CD4-positive, alpha-beta memory T cell (primary cell): ENCODE data around the gene ITGA6. TPM values are rescaled to one million over a fixed set of nuclear protein-coding genes. Genes with fewer than 3 reads are reported as not detected.
"Not testable (repeated sequence)": the region's sequence is repeated elsewhere in the genome, so short reads cannot be mapped to it uniquely, and the experiment has no call there.

Experiments used
- CTCF ChIA-PET: fragments of 350-600 bp; sonication (Branson Sonifier 250); formaldehyde crosslinking; loops from one replicate; lab custom pipeline; 2021; ENCODE audit warnings: inconsistent platforms; ENCODE audit not compliant: partially characterized antibody; lab: Charles Lee
- POLR2A ChIA-PET: fragments of 350-600 bp; sonication (Branson Sonifier 250); formaldehyde crosslinking; loops from one replicate; lab custom pipeline; 2021; ENCODE audit not compliant: partially characterized antibody; lab: Charles Lee
- DNase-seq, 5 donors: peaks; one replicate each; pipeline versions ENCODE4 v3.0.0 to v3.0.0-alpha.2; 2020 to 2022; ENCODE audit warnings: mixed read lengths in 1 of 5
- H3K27ac ChIP-seq: one replicate; pipeline ENCODE4 v1.7.0; 2013; ENCODE audit warnings: low read depth, low read length
- H3K27me3 ChIP-seq: 2 replicates; pipeline ENCODE4 v1.7.0; 2013; ENCODE audit warnings: mild to moderate bottlenecking, low read length, moderate library complexity; ENCODE audit not compliant: insufficient read depth
- H3K36me3 ChIP-seq: 2 replicates; pipeline ENCODE4 v1.7.0; 2013; ENCODE audit warnings: mild to moderate bottlenecking, low read length, moderate library complexity; ENCODE audit not compliant: insufficient read depth
- H3K4me1 ChIP-seq: 2 replicates; pipeline ENCODE4 v1.7.0; 2013; ENCODE audit warnings: mild to moderate bottlenecking, low read length, moderate library complexity; ENCODE audit not compliant: insufficient read depth
- H3K4me3 ChIP-seq, 2 donors: one replicate each; pipeline ENCODE4 v1.7.0; 2013; ENCODE audit warnings: low read length in 2 of 2, mild to moderate bottlenecking in 1 of 2
- H3K9me3 ChIP-seq, 2 donors: one replicate each; pipeline ENCODE4 v1.7.0; 2013; ENCODE audit warnings: low read length in 2 of 2, control low read depth in 1 of 2; ENCODE audit not compliant: control insufficient read depth in 1 of 2
- H3K27ac Mint-ChIP-seq, 7 donors: one replicate each; pipeline ENCODE4 v1.8.0; 2020 to 2021; ENCODE audit warnings: mixed read lengths in 7 of 7, mild to moderate bottlenecking in 6 of 7, inconsistent platforms in 3 of 7, moderate library complexity in 3 of 7
- H3K27me3 Mint-ChIP-seq, 2 donors: one replicate each; pipeline ENCODE4 v1.8.0; 2020 to 2021; ENCODE audit warnings: mixed read lengths in 2 of 2
- H3K36me3 Mint-ChIP-seq, 2 donors: one replicate each; pipeline ENCODE4 v1.8.0; 2020 to 2021; ENCODE audit warnings: mixed read lengths in 2 of 2, inconsistent platforms in 1 of 2, mild to moderate bottlenecking in 1 of 2
- H3K4me1 Mint-ChIP-seq, 4 donors: one replicate each; pipeline ENCODE4 v1.8.0; 2020 to 2021; ENCODE audit warnings: mixed read lengths in 4 of 4, mild to moderate bottlenecking in 1 of 4
- H3K4me3 Mint-ChIP-seq, 8 donors: one replicate each; pipeline ENCODE4 v1.8.0; 2020 to 2021; ENCODE audit warnings: mixed read lengths in 8 of 8, mild to moderate bottlenecking in 7 of 8, moderate library complexity in 6 of 8, inconsistent platforms in 3 of 8
- H3K9me3 Mint-ChIP-seq, 8 donors: one replicate each; pipeline ENCODE4 v1.8.0; 2020 to 2021; ENCODE audit warnings: mixed read lengths in 8 of 8, mild to moderate bottlenecking in 5 of 8, inconsistent platforms in 3 of 8, moderate library complexity in 1 of 8
- intact Hi-C: fragments of 100-400 bp; cut with micrococcal nuclease; formaldehyde crosslinking; loops from one replicate; pipeline ENCODE4 v1.15.1; 2023
- polyA plus RNA-seq, 2 donors: library from polyadenylated mRNA; unstranded; fragments of 300-500 nt; fragmentation: Illumina TruSeq; gene quantifications; one replicate each; pipeline ENCODE4 v1.2.3, GENCODE V29; 2021
- total RNA-seq, 2 experiments: library from RNA; stranded (reverse); gene quantifications; one replicate each; pipeline ENCODE4 v1.2.3, GENCODE V29; 2021

The ITGA6 gene
- total and polyA plus RNA-seq, 4 experiments from 2014 or later = 58.3 to 73.6 (median 66.5) TPM

DNA sequence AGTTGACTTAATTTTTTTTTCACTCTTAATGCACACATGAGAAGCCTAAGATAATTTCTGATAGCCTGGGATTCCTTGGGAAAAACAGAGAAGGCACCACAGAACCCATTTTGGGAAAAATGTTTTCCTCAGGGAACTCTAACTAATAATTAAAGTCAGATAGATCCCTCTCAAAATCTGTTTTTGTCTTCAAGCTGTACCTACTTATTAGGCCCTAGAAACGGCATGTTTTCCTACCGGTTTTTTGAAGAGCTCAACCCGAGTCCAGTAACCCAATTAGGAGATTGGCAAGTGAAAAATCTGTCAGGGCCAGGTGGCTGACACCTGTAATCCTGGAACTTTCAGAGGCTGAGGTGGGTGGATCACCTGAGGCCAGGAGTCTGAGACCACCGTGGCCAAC, 112.4 kb downstream of the ITGA6 start:
- Histone ChIP-seq H3K9me3 (peaks cover 0 to 4% of the 10 kb centered on the region in 2 donors), H3K36me3 (no peaks in the 10 kb centered on the region), H3K4me1 (no peaks in the 10 kb centered on the region), H3K27me3 (no peaks in the 10 kb centered on the region), H3K27ac (no peak overlapping the region), H3K4me3 (no peak overlapping the region)
- Mint-ChIP-seq H3K4me3 (no peak overlapping the region), H3K9me3 (peaks cover 0 to 33% (median 13%) of the 10 kb centered on the region in 8 donors), H3K36me3 (peaks cover 21 to 40% of the 10 kb centered on the region in 2 donors), H3K27me3 (peaks cover 0 to 1% of the 10 kb centered on the region in 2 donors), H3K27ac (no peak overlapping the region), H3K4me1 (no peaks in the 10 kb centered on the region)
- DNase-seq = no peak
- ChIA-PET POLR2A (no interaction called here), CTCF (interaction anchor here (1.1 kb wide), 1 partner anchor 11 kb away, joined by 3 read pairs; no protein-coding TSS in a partner anchor)
- intact Hi-C loops = no loop called here

DNA sequence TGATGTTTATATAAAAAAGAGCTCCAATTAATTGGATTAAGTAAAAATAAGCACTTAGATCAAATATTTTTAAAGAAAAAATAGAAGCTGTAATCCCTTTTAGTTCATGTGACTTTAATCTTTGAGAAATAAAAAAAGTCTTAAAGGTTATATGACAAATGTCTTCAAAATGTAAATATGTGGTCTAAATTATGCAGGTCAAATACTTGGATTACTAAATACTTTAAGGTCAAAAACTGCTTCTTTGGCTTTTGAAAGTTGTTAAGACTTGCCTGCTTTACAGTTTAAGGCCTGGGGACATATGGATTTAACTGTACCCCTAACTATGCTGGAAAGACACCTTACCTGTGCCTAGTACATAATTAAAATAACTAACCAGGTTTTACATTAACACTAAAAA, 113.0 kb downstream of the ITGA6 start:
- CTCF ChIA-PET = no interaction called here
- H3K36me3 Mint-ChIP-seq = peaks cover 15 to 34% of the 10 kb centered on the region in 2 donors

DNA sequence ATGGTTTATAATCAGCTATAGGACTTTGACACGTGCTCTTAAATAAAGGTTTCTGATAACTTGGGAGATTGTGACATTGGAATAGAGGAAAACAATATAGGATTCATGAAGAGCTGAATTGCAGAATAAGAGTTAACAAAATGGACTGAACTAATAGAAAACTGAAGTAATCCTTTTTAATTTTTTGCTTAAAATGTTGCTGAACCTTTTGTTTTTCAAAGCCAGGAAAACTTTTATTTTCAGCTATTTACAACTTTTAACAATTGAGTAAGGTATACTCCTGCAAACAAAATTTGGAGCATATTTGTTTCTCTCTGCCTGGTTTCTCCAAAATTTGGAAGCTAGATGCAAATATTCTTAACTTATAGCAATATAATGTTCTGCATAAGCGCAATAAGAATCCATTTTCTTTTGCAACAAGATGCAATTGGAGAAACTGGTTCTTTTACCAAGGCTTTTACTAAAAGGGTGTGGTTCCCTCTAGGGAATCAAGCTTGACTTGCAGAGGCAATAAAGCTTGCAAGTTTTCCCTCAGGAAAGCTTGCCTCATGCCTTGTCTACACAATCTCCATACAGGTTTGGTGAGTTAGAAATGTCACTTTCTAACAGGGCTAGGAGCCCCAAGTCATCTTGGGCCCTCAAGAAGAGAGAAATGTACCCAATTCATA, 118.2 kb downstream of the ITGA6 start:
- Mint-ChIP-seq H3K9me3 (peaks cover 0 to 14% (median 3%) of the 10 kb centered on the region in 8 donors), H3K27me3 (peaks cover 0 to 1% of the 10 kb centered on the region in 2 donors), H3K27ac (no peak overlapping the region), H3K36me3 (peaks cover 2 to 22% of the 10 kb centered on the region in 2 donors), H3K4me1 (peaks cover 12 to 16% (median 14%) of the 10 kb centered on the region in 4 donors), H3K4me3 (no peak overlapping the region)
- no peak for DNase-seq
- CTCF ChIA-PET = interaction anchor here (1.0 kb wide), 1 partner anchor 9 kb away, joined by 3 read pairs; no protein-coding TSS in a partner anchor
- no peaks in the 10 kb centered on the region for H3K27me3 ChIP-seq
- POLR2A ChIA-PET = no interaction called here
- no peak overlapping the region for H3K27ac ChIP-seq
- peaks cover 16% of the 10 kb centered on the region for H3K4me1 ChIP-seq
- no peaks in the 10 kb centered on the region for H3K36me3 ChIP-seq
- intact Hi-C loops = no loop called here
- H3K4me3 ChIP-seq = no peak overlapping the region
- no peaks in the 10 kb centered on the region for H3K9me3 ChIP-seq

More for the DNA sequence above, 113.0 kb downstream of the ITGA6 start:
- Histone ChIP-seq H3K27me3 (no peaks in the 10 kb centered on the region), H3K4me1 (no peaks in the 10 kb centered on the region), H3K9me3 (peaks cover 0 to 4% of the 10 kb centered on the region in 2 donors), H3K27ac (no peak overlapping the region), H3K4me3 (no peak overlapping the region), H3K36me3 (no peaks in the 10 kb centered on the region)
- intact Hi-C loops = no loop called here
- DNase-seq = no peak
- H3K27me3 Mint-ChIP-seq = peaks cover 0 to 1% of the 10 kb centered on the region in 2 donors
- no peak overlapping the region for H3K4me3 Mint-ChIP-seq
- H3K27ac Mint-ChIP-seq = no peak overlapping the region
- POLR2A ChIA-PET = no interaction called here
- H3K4me1 Mint-ChIP-seq = no peaks in the 10 kb centered on the region
- peaks cover 0 to 27% (median 10%) of the 10 kb centered on the region in 8 donors for H3K9me3 Mint-ChIP-seq

DNA sequence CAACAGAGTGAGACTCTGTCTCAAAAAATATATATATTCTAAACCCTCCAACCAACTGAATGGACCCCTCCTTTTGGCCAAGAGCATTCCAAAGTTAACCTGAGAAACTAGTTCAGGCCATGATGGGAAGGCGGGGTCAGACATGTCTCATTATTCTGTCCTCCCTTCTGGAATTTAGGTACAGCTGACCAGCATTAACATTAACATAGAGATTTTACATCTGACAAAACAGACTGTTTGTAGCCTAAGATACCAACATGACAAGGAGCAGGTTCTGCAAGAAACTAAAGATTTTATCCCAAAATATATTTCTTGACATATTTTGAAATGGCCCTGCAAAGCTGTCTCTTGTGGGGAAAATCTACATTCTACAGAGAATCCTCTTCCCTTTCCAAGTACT, 121.7 kb downstream of the ITGA6 start:
- Mint-ChIP-seq H3K36me3 (peaks cover 0 to 8% of the 10 kb centered on the region in 2 donors), H3K4me1 (peaks cover 20 to 32% (median 27%) of the 10 kb centered on the region in 4 donors)
- POLR2A ChIA-PET = no interaction called here

GRCh38 chr2:172549802-172550201, 122.4 kb downstream of the ITGA6 start:
- H3K27ac Mint-ChIP-seq, H3K4me3 ChIP-seq, H3K9me3 Mint-ChIP-seq, H3K36me3 ChIP-seq, H3K9me3 ChIP-seq, H3K27ac ChIP-seq, CTCF ChIA-PET, H3K27me3 Mint-ChIP-seq, POLR2A ChIA-PET, H3K36me3 Mint-ChIP-seq, H3K27me3 ChIP-seq: not testable (repeated sequence)
- Mint-ChIP-seq H3K4me1 (peaks cover 21 to 36% (median 32%) of the 10 kb centered on the region in 4 donors), H3K4me3 (peak overlapping the region in 4 of 8 donors; percentile 40 to 69 (median 48))
- H3K4me1 ChIP-seq = peaks cover 22% of the 10 kb centered on the region
- DNase-seq = peak in 4 of 5 donors; percentile 42 to 59 (median 44)
- intact Hi-C loops = loop anchor here (10.0 kb wide), 2 partner anchors 375 to 1115 kb away; partner anchors contain the start of genes DCAF17 and METTL8

More for the DNA sequence above, 121.7 kb downstream of the ITGA6 start:
- intact Hi-C loops = no loop called here
- Histone ChIP-seq H3K4me1 (peaks cover 18% of the 10 kb centered on the region), H3K4me3 (no peak overlapping the region), H3K27ac (no peak overlapping the region), H3K9me3 (no peaks in the 10 kb centered on the region), H3K27me3 (no peaks in the 10 kb centered on the region), H3K36me3 (no peaks in the 10 kb centered on the region)
- H3K27me3 Mint-ChIP-seq = peaks cover 0 to 1% of the 10 kb centered on the region in 2 donors
- H3K27ac Mint-ChIP-seq = no peak overlapping the region
- CTCF ChIA-PET = no interaction called here
- no peak for DNase-seq
- H3K4me3 Mint-ChIP-seq = no peak overlapping the region
- H3K9me3 Mint-ChIP-seq = peaks cover 0 to 6% (median under 1%) of the 10 kb centered on the region in 8 donors

DNA sequence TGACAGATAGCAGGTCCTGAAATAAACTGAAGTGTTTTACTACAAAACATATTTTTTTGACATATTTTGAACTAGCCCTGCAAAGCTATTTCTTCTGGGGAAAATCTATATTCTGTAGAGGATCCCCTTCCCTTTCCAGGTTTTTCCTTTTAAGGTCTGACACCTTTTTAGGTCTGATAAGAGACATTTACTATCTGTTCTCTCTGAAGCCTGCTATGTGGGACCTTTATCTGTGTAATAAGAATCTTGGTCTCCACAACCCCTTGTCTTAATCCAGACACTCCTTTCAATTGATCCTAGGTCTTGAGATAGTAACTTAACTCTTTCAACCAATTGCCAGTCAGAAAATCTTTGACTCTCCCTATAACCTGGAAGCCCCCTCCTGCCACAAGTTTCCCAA, 123.0 kb downstream of the ITGA6 start:
- intact Hi-C loops = loop anchor here (10.0 kb wide), 2 partner anchors 376 to 1116 kb away; partner anchors contain the start of genes DCAF17 and METTL8
- H3K4me1 Mint-ChIP-seq = peaks cover 24 to 42% (median 36%) of the 10 kb centered on the region in 4 donors

GRCh38 chr2:172551271-172551670, 123.9 kb downstream of the ITGA6 start:
- H3K27ac ChIP-seq = no peak overlapping the region
- ChIA-PET POLR2A (no interaction called here), CTCF (interaction anchor here (1.0 kb wide), 1 partner anchor 12 kb away, joined by 3 read pairs; no protein-coding TSS in a partner anchor)
- Mint-ChIP-seq H3K4me1 (peaks cover 24 to 44% (median 37%) of the 10 kb centered on the region in 4 donors), H3K9me3 (peaks cover 0 to 6% (median 0%) of the 10 kb centered on the region in 8 donors), H3K36me3 (peaks cover 3 to 4% of the 10 kb centered on the region in 2 donors), H3K27me3 (peaks cover 0 to 1% of the 10 kb centered on the region in 2 donors), H3K4me3 (peak overlapping the region in 3 of 8 donors; percentile 1 to 14 (median 11)), H3K27ac (peak overlapping the region in 1 of 7 donors; percentile 20)
- intact Hi-C loops = loop anchor here (10.0 kb wide), 2 partner anchors 376 to 1116 kb away; partner anchors contain the start of genes DCAF17 and METTL8
- H3K9me3 ChIP-seq = no peaks in the 10 kb centered on the region
- H3K4me1 ChIP-seq = peaks cover 28% of the 10 kb centered on the region
- H3K4me3 ChIP-seq = no peak overlapping the region
- no peaks in the 10 kb centered on the region for H3K27me3 ChIP-seq
- no peaks in the 10 kb centered on the region for H3K36me3 ChIP-seq
- DNase-seq = no peak

More for the DNA sequence above, 123.0 kb downstream of the ITGA6 start:
- no peak for DNase-seq
- Histone ChIP-seq H3K36me3 (no peaks in the 10 kb centered on the region), H3K4me1 (peaks cover 28% of the 10 kb centered on the region), H3K9me3 (no peaks in the 10 kb centered on the region), H3K4me3 (no peak overlapping the region), H3K27me3 (no peaks in the 10 kb centered on the region), H3K27ac (no peak overlapping the region)
- Mint-ChIP-seq H3K27ac (no peak overlapping the region), H3K4me3 (peak overlapping the region in 5 of 8 donors; percentile 4 to 69 (median 45)), H3K9me3 (peaks cover 0 to 6% (median 0%) of the 10 kb centered on the region in 8 donors), H3K36me3 (peaks cover 2 to 4% of the 10 kb centered on the region in 2 donors), H3K27me3 (peaks cover 0 to 1% of the 10 kb centered on the region in 2 donors)
- CTCF ChIA-PET = interaction anchor here (1.0 kb wide), 1 partner anchor 11 kb away, joined by 3 read pairs; no protein-coding TSS in a partner anchor
- POLR2A ChIA-PET = no interaction called here
